Esophagus muscularis mucosa (tissue), 4 donors: ENCODE measurements around the gene FBXL7. TPM values are rescaled to one million over a fixed set of nuclear protein-coding genes. Genes with fewer than 3 reads are reported as not detected.
A peak's percentile ranks its signal among the peaks of the same experiment; 100 is the strongest.

Experiments used
- DNase-seq: peaks from one replicate; pipeline ENCODE4 v3.0.0-alpha.2; 2017; ENCODE audit errors: extremely low spot score
- H3K27ac ChIP-seq, 4 donors: fragments of 200-600 bp; sonication (generic); replicated peaks in 1 of 4; 1 replicate in 3 of 4; 2 replicates in 1 of 4; pipeline ENCODE4 v1.5.1; 2016 to 2019; ENCODE audit warnings: mild to moderate bottlenecking in 1 of 4
- H3K27me3 ChIP-seq, 4 donors: fragments of 200-600 bp; sonication (generic); one replicate each; pipeline versions ENCODE4 v1.5.1 to v1.6.0; 2016 to 2019
- H3K36me3 ChIP-seq, 4 donors: fragments of 200-600 bp; sonication (generic); one replicate each; pipeline ENCODE4 v1.5.1; 2016 to 2019
- H3K4me1 ChIP-seq, 4 donors: fragments of 200-600 bp; sonication (generic); one replicate each; pipeline ENCODE4 v1.5.1; 2016 to 2019
- H3K4me3 ChIP-seq, 4 donors: fragments of 200-600 bp; sonication (generic); 1 replicate in 2 of 4; 2 replicates in 2 of 4; pipeline ENCODE4 v1.5.1; 2016 to 2019; ENCODE audit warnings: mild to moderate bottlenecking in 4 of 4, moderate library complexity in 1 of 4
- H3K9me3 ChIP-seq, 4 donors: fragments of 200-600 bp; sonication (generic); 1 replicate in 3 of 4; 2 replicates in 1 of 4; pipeline ENCODE4 v1.5.1; 2016 to 2019
- EP300 ChIP-seq: sonication (generic); formaldehyde crosslinking; IDR thresholded peaks from one replicate; pipeline ENCODE4 v1.6.1; 2017; ENCODE audit warnings: antibody characterized with exemption
- POLR2A ChIP-seq: fragments of 450-650 bp; IDR thresholded peaks from one replicate; pipeline ENCODE4 v1.6.1; 2017; ENCODE audit warnings: antibody characterized with exemption, moderate library complexity, mild to moderate bottlenecking, low read depth
- POLR2AphosphoS5 ChIP-seq, 2 donors: sonication (generic); formaldehyde crosslinking; IDR thresholded peaks; one replicate each; pipeline ENCODE4 v1.6.1; 2017; ENCODE audit warnings: antibody characterized with exemption in 2 of 2
- WGBS: methylation state at CpG from one replicate; pipeline ENCODE4 v1.1.5; 2018; 5-methylcytosine and 5-hydroxymethylcytosine counted together
- intact Hi-C: fragments of 100-400 bp; cut with DNase I; formaldehyde crosslinking; loops from one replicate; pipeline ENCODE4 v1.15.1; 2023
- total RNA-seq, 4 donors: library from RNA; depleted of rRNA; stranded (reverse); fragments of >200 nt; gene quantifications; one replicate each; pipeline versions ENCODE4 v1.1.0 to v1.2.1, GENCODE V29; 2016
- TF ChIP-seq, protein P1 (sequence below), 3 experiments: fragments of 200-600 bp in 2 of 3; fragments of 450-650 bp in 1 of 3; sonication (generic) in 2 of 3; IDR thresholded peaks; one replicate each; pipeline ENCODE4 v1.5.1; 2017 to 2019; ENCODE audit warnings: antibody characterized with exemption in 3 of 3, mild to moderate bottlenecking in 2 of 3, moderate library complexity in 1 of 3

FBXL7 gene
- total RNA-seq, 4 donors from 2014 or later = 25.7 to 37.7 (median 27.6) TPM

DNA sequence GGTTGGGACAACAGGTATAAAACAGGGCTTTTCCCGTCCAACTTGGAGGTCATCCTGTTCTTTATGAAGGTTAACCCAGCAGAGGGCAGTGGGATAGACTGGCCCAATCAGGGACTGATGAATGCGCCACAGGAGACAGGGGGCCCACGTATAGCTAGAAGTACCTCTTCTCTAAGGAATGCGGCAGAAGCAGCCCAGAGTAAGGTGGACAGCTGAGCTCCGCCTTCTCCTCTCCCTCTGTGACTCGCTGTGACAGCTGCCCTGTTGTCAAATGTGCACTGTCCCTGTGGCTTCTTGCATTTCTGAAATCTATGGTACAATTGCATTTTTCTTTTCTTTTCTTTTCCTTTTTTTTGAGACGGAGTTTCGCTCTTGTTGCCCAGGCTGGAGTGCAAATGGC is 306.6 kb downstream of the FBXL7 start:
- intact Hi-C loops = no loop called here
- TF ChIP-seq EP300 (no peak), POLR2AphosphoS5 (IDR thresholded peaks at IDR 0.05) (no peak), POLR2A (no peak)
- TF ChIP-seq, protein P1, sequence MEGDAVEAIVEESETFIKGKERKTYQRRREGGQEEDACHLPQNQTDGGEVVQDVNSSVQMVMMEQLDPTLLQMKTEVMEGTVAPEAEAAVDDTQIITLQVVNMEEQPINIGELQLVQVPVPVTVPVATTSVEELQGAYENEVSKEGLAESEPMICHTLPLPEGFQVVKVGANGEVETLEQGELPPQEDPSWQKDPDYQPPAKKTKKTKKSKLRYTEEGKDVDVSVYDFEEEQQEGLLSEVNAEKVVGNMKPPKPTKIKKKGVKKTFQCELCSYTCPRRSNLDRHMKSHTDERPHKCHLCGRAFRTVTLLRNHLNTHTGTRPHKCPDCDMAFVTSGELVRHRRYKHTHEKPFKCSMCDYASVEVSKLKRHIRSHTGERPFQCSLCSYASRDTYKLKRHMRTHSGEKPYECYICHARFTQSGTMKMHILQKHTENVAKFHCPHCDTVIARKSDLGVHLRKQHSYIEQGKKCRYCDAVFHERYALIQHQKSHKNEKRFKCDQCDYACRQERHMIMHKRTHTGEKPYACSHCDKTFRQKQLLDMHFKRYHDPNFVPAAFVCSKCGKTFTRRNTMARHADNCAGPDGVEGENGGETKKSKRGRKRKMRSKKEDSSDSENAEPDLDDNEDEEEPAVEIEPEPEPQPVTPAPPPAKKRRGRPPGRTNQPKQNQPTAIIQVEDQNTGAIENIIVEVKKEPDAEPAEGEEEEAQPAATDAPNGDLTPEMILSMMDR (IDR thresholded peaks at IDR 0.05) = no peak
- WGBS = 96% methylated on average over 7 of the region's 8 CpGs
- H3K9me3 ChIP-seq = peaks cover 0 to 6% (median 0%) of the 10 kb centered on the region in 4 donors
- H3K27me3 ChIP-seq = no peaks in the 10 kb centered on the region
- H3K27ac ChIP-seq = no peak overlapping the region
- H3K4me1 ChIP-seq = peaks cover 19 to 25% (median 21%) of the 10 kb centered on the region in 4 donors
- DNase-seq = no peak
- no peak overlapping the region for H3K4me3 ChIP-seq
- no peaks in the 10 kb centered on the region for H3K36me3 ChIP-seq

DNA sequence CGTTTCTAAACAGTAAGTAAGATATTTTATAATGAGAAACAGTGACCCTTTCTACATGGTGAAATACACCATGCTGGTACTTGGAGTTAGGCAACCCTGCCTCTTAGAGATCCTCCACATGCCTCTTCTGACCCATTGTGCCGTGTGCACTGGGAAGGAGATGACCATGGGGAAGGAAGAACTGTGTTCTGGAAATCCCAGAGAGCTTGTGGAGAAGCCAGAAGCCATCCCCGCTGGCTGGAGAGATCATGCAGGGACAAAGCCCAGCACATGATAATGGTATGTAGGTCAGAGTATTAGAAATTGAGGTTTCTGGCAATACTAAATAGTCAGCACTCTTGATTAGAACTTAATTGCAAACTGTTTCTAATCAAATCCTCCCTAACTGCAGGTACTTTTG is 307.3 kb downstream of the FBXL7 start:
- peak overlapping the region in 1 of 4 donors; percentile 31 for H3K27ac ChIP-seq
- peaks cover 19 to 25% (median 21%) of the 10 kb centered on the region in 4 donors for H3K4me1 ChIP-seq
- intact Hi-C loops = no loop called here
- H3K9me3 ChIP-seq = peaks cover 0 to 6% (median 0%) of the 10 kb centered on the region in 4 donors
- H3K27me3 ChIP-seq = no peaks in the 10 kb centered on the region
- H3K36me3 ChIP-seq = no peaks in the 10 kb centered on the region
- TF ChIP-seq POLR2AphosphoS5 (IDR thresholded peaks at IDR 0.05) (no peak), POLR2A (no peak), EP300 (no peak)
- TF ChIP-seq, protein P1 (IDR thresholded peaks at IDR 0.05) = no peak
- no peak for DNase-seq
- no peak overlapping the region for H3K4me3 ChIP-seq
- 47% methylated on average over 3 of the region's 3 CpGs for WGBS

DNA sequence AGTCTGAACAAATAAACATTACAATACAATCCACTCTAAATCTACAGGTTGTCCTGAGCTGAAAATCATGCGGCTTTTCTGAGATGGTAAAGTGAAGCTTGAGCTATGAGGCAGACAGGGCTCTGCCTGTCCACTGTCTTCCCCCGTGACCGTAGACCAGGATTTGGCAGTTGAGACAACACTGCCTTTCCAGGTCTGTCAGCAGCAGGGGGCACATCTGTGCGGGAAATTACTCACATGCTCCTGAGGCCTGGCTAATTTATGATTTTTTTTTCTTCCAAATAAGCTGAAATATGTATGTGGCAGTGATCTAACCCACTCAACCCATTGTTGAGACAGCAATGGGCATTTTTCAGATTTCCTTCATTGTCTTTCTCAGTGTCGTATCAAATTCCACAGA is 307.9 kb downstream of the FBXL7 start:
- peak in 1 of 2 donors; percentile 11 for TF ChIP-seq POLR2AphosphoS5 (IDR thresholded peaks at IDR 0.05)
- TF ChIP-seq, protein P1 (IDR thresholded peaks at IDR 0.05) = no peak
- Histone ChIP-seq H3K4me3 (no peak overlapping the region), H3K36me3 (no peaks in the 10 kb centered on the region), H3K9me3 (peaks cover 0 to 6% (median 0%) of the 10 kb centered on the region in 4 donors), H3K27me3 (no peaks in the 10 kb centered on the region), H3K4me1 (peaks cover 19 to 25% (median 21%) of the 10 kb centered on the region in 4 donors), H3K27ac (peak overlapping the region in 2 of 4 donors; percentile 0 to 31)
- 62% methylated on average over 5 of the region's 5 CpGs for WGBS
- intact Hi-C loops = no loop called here
- no peak for DNase-seq

GRCh38 chr5:15808577-15808976 is 308.6 kb downstream of the FBXL7 start:
- Histone ChIP-seq H3K36me3 (no peaks in the 10 kb centered on the region), H3K27ac (peak overlapping the region in 1 of 4 donors; percentile 0), H3K4me3 (no peak overlapping the region), H3K27me3 (no peaks in the 10 kb centered on the region), H3K4me1 (peaks cover 19 to 25% (median 21%) of the 10 kb centered on the region in 4 donors), H3K9me3 (peaks cover 0 to 6% (median 0%) of the 10 kb centered on the region in 4 donors)
- DNase-seq = no peak
- TF ChIP-seq POLR2A (no peak), EP300 (no peak), POLR2AphosphoS5 (IDR thresholded peaks at IDR 0.05) (no peak)
- TF ChIP-seq, protein P1 (IDR thresholded peaks at IDR 0.05) = no peak
- intact Hi-C loops = no loop called here
- WGBS = 79% methylated on average over 3 of the region's 3 CpGs

GRCh38 chr5:15819617-15820016 is 319.6 kb downstream of the FBXL7 start:
- 96% methylated on average over 5 of the region's 5 CpGs for WGBS
- Histone ChIP-seq H3K36me3 (no peaks in the 10 kb centered on the region), H3K27ac (no peak overlapping the region)

More at GRCh38 chr5:15819617-15820016, 319.6 kb downstream of the FBXL7 start:
- H3K4me3 ChIP-seq = no peak overlapping the region
- intact Hi-C loops = loop anchor here (5.0 to 10.0 kb wide), 3 partner anchors 317 to 715 kb away; partner anchors contain the start of gene FBXL7
- H3K9me3 ChIP-seq = no peaks in the 10 kb centered on the region
- peaks cover 3 to 8% (median 5%) of the 10 kb centered on the region in 4 donors for H3K4me1 ChIP-seq
- no peak for DNase-seq
- no peaks in the 10 kb centered on the region for H3K27me3 ChIP-seq
- no peak for TF ChIP-seq EP300
- no peak for TF ChIP-seq POLR2AphosphoS5 (IDR thresholded peaks at IDR 0.05)
- TF ChIP-seq, protein P1 (IDR thresholded peaks at IDR 0.05) = no peak
- no peak for TF ChIP-seq POLR2A
